ENCODE results near the gene MEGF10.

The MEGF10 gene

GRCh38 chr5:127331890-127332649, 41.5 kb downstream of the MEGF10 start:
- no peak for DNase-seq

- DNase-seq, result no peak
Observed at GRCh38 chr5:127333483-127333882, 42.9 kb downstream of the MEGF10 start.

GRCh38 chr5:127335381-127335780, 44.8 kb downstream of the MEGF10 start:
- DNase-seq, result no peak

- DNase-seq, result no peak
Observed at GRCh38 chr5:127337876-127338275, 47.3 kb downstream of the MEGF10 start.

- DNase-seq, result no peak
Observed at GRCh38 chr5:127338501-127338900, 47.9 kb downstream of the MEGF10 start.

GRCh38 chr5:127340606-127341005, 50.0 kb downstream of the MEGF10 start:
- DNase-seq, result no peak

- DNase-seq, result no peak
Observed at GRCh38 chr5:127342364-127342763, 51.8 kb downstream of the MEGF10 start.

GRCh38 chr5:127343313-127343712, 52.7 kb downstream of the MEGF10 start:
- DNase-seq, result no peak

- peak; percentile 37 for DNase-seq
Observed at GRCh38 chr5:127343866-127344265, 53.3 kb downstream of the MEGF10 start.

GRCh38 chr5:127344931-127345330, 54.3 kb downstream of the MEGF10 start:
- DNase-seq, result no peak

GRCh38 chr5:127351418-127351817, 60.8 kb downstream of the MEGF10 start:
- DNase-seq, result no peak

GRCh38 chr5:127352068-127352467, 61.5 kb downstream of the MEGF10 start:
- DNase-seq, result no peak

- no peak for DNase-seq
Observed at GRCh38 chr5:127353327-127353726, 62.7 kb downstream of the MEGF10 start.

- DNase-seq, result no peak
Observed at GRCh38 chr5:127353796-127354195, 63.2 kb downstream of the MEGF10 start.

GRCh38 chr5:127355337-127355736, 64.7 kb downstream of the MEGF10 start:
- no peak for DNase-seq

GRCh38 chr5:127358284-127358683, 67.7 kb downstream of the MEGF10 start:
- peak; percentile 59 for DNase-seq

GRCh38 chr5:127358740-127359139, 68.1 kb downstream of the MEGF10 start:
- peak; percentile 66 for DNase-seq

- DNase-seq, result no peak
Observed at GRCh38 chr5:127359502-127359901, 68.9 kb downstream of the MEGF10 start.

GRCh38 chr5:127363403-127363802, 72.8 kb downstream of the MEGF10 start:
- DNase-seq, result no peak

GRCh38 chr5:127367029-127367428, 76.4 kb downstream of the MEGF10 start:
- DNase-seq, result no peak

- peak; percentile 21 for DNase-seq
Observed at GRCh38 chr5:127367946-127368465, 77.4 kb downstream of the MEGF10 start.

GRCh38 chr5:127369796-127370195, 79.2 kb downstream of the MEGF10 start:
- DNase-seq, result no peak

GRCh38 chr5:127370631-127371030, 80.0 kb downstream of the MEGF10 start:
- no peak for DNase-seq

GRCh38 chr5:127373858-127374491, 83.4 kb downstream of the MEGF10 start:
- peak; percentile 77 for DNase-seq

Data from MV-4-11 (cell line).